ENCODE results near the gene XRCC3. TPM values are rescaled to one million over a fixed set of nuclear protein-coding genes. Genes with fewer than 3 reads are reported as not detected.

XRCC3 gene
- total RNA-seq, 1 donor = 11.7 TPM

DNA sequence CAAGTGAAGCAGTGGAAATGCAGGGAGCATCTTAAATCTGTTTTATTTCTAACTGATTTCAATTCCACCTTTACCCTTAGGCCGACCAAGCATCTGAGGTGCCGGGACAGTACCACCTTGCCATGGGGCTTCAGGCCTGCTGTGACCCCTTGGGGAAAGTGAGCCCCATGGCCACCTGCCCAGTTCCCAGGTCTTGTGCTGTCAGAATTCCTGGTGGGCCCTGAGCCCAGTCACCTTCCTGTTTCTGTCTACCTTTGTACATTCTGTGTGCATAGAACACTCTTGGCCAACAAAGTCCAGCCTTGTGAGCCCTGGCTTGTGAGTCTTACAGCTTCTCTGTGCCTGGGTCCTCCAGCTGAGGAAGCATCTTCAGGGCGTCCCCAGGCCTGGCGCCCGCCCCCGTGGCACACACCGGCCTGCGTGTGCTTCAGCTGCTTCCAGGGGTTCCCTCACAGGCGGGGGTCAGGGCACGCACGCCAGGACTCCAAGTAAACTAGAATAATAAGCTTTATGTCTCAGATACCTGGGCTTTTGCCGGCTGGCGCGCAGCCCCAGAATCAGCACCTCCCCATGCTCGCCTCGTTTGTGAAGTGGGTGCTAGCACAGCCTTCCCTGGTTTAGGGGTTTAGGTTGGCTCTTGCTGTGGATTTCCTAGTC, 10.6 kb upstream of the XRCC3 start:
- no peak for DNase-seq (ENCODE audit: low read depth)
- H3K4me3 ChIP-seq (ENCODE audit: low read depth, low read length) = no peak overlapping the region
- TF ChIP-seq, protein P1, sequence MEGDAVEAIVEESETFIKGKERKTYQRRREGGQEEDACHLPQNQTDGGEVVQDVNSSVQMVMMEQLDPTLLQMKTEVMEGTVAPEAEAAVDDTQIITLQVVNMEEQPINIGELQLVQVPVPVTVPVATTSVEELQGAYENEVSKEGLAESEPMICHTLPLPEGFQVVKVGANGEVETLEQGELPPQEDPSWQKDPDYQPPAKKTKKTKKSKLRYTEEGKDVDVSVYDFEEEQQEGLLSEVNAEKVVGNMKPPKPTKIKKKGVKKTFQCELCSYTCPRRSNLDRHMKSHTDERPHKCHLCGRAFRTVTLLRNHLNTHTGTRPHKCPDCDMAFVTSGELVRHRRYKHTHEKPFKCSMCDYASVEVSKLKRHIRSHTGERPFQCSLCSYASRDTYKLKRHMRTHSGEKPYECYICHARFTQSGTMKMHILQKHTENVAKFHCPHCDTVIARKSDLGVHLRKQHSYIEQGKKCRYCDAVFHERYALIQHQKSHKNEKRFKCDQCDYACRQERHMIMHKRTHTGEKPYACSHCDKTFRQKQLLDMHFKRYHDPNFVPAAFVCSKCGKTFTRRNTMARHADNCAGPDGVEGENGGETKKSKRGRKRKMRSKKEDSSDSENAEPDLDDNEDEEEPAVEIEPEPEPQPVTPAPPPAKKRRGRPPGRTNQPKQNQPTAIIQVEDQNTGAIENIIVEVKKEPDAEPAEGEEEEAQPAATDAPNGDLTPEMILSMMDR (IDR thresholded peaks at IDR 0.05; ENCODE audit: insufficient read depth, low read depth, low read length) = no peak

- TF ChIP-seq, protein P1 (IDR thresholded peaks at IDR 0.05; ENCODE audit: insufficient read depth, low read depth, low read length) = no peak
- H3K4me3 ChIP-seq (ENCODE audit: low read depth, low read length) = no peak overlapping the region
- no peak for DNase-seq (ENCODE audit: low read depth)
These were observed 9.9 kb upstream of the XRCC3 start for GRCh38 chr14:103725001-103725682.

DNA sequence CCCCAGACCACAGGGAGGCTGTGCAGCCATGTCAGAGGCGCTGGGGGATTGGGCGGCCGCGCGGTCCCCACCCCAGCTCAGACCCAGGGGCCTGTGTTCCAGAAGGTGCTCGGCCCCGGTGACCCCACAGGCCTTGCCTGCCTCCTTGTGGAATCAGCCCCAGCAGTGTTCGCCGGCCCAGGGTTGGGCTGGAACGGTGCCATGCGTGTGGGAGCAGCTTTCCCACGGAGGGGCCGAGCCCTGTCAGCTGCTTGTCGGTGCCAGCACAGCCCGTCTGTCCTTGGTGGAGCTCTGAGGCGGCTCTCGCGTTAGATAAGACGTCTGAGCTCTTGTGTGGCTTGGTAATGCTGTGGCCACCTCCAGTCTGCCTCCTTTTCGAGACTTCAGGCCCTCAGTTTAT, 8.9 kb upstream of the XRCC3 start:
- peak; percentile 74 for DNase-seq (ENCODE audit: low read depth)
- no peak overlapping the region for H3K4me3 ChIP-seq (ENCODE audit: low read depth, low read length)
- TF ChIP-seq, protein P1 (IDR thresholded peaks at IDR 0.05; ENCODE audit: insufficient read depth, low read depth, low read length) = no peak

GRCh38 chr14:103723748-103724081, 8.5 kb upstream of the XRCC3 start:
- DNase-seq (ENCODE audit: low read depth) = no peak
- no peak overlapping the region for H3K4me3 ChIP-seq (ENCODE audit: low read depth, low read length)
- TF ChIP-seq, protein P1 (IDR thresholded peaks at IDR 0.05; ENCODE audit: insufficient read depth, low read depth, low read length) = no peak

DNA sequence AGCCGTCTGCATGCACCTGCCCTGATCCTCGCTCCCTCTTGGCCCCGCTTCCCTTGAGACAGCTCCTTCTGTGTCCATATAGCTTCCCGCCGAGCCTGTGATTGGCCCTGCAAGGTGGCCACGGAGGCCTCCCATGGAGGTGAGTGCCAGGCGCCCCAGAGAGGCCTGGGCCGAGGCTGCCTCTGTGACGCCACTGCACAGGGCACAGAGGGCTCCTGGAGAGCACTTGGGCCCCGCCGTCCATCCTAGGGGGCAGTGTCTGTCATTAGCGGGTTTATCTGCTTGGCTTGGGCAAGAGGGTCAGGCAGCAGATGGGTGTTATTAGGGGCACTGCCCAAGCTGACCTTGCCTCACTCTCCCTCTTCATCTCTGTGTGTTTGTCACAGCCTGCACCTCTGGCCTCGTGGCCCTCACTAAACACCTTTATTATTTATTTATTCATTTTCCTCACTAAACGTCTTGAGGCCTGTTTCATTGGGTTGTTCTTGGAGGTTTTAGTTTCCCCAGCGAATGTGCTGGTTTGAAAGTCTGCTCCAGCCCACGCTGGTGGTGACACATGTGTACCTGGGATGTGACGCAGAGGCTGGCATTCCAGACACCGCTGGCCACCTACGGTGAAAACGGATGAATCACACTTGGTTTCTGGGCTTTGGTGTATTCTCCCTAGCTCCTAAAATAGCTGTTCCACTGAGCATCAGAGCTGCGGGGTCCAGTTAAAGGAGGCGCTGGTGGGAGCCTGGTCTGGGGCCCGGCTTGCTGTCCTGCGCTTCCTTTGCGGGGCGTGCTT, 6.3 kb upstream of the XRCC3 start:
- TF ChIP-seq, protein P1 (IDR thresholded peaks at IDR 0.05; ENCODE audit: insufficient read depth, low read depth, low read length) = no peak
- no peak overlapping the region for H3K4me3 ChIP-seq (ENCODE audit: low read depth, low read length)
- DNase-seq (ENCODE audit: low read depth) = no peak

DNA sequence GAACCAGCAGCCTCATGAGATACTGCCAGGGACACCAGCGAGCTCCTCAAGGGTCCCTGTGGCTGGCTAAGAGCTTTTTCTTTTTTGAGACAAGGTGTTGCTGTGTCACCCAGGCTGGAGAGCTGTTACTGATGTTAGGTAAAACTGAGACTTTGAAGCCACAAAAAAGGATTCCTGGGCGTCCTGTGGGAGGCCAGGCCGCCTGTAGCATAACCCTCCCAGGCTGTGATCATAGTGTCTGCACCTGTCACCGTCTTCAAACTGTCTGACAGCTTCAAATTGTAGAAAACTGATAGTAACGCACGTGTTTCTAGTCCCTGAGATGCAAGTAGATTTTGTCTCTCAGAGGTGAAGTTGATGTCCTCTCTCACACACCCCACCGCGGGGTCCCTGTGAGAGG, 4.5 kb upstream of the XRCC3 start:
- no peak for DNase-seq (ENCODE audit: low read depth)
- H3K4me3 ChIP-seq (ENCODE audit: low read depth, low read length) = no peak overlapping the region
- TF ChIP-seq, protein P1 (IDR thresholded peaks at IDR 0.05; ENCODE audit: insufficient read depth, low read depth, low read length) = no peak
